Retina (tissue), 1 donor: ENCODE measurements around the gene HES6.

Source experiments
- DNase-seq: peaks from one replicate; pipeline ENCODE4 v3.0.0-alpha.2; 2016

The HES6 gene

GRCh38 chr2:238231251-238231793 is 8.5 kb downstream of the HES6 start:
- peak; percentile 87 for DNase-seq

GRCh38 chr2:238230699-238231098 is 9.1 kb downstream of the HES6 start:
- DNase-seq = no peak

- DNase-seq = no peak
These were observed 11.1 kb downstream of the HES6 start for GRCh38 chr2:238228700-238229099.

- DNase-seq = no peak
These were observed 12.2 kb downstream of the HES6 start for GRCh38 chr2:238227587-238228032.

GRCh38 chr2:238226698-238227586 is 12.9 kb downstream of the HES6 start:
- no peak for DNase-seq

- DNase-seq = no peak
These were observed 13.7 kb downstream of the HES6 start for GRCh38 chr2:238225911-238226697.

GRCh38 chr2:238225121-238225520 is 14.7 kb downstream of the HES6 start:
- no peak for DNase-seq

GRCh38 chr2:238224356-238225035 is 15.3 kb downstream of the HES6 start:
- DNase-seq = peak; percentile 30

GRCh38 chr2:238220892-238221521 is 18.8 kb downstream of the HES6 start:
- no peak for DNase-seq

- no peak for DNase-seq
These were observed 19.5 kb downstream of the HES6 start for GRCh38 chr2:238220274-238220891.

GRCh38 chr2:238216651-238217184 is 23.1 kb downstream of the HES6 start:
- peak; percentile 16 for DNase-seq

- DNase-seq = no peak
These were observed 32.8 kb downstream of the HES6 start for GRCh38 chr2:238207006-238207405.

- peak; percentile 87 for DNase-seq
These were observed 35.7 kb downstream of the HES6 start for GRCh38 chr2:238203973-238204683.

- DNase-seq = no peak
These were observed 36.5 kb downstream of the HES6 start, which contains the start of gene ILKAP for GRCh38 chr2:238203094-238203972. Gene ILKAP, minus strand, starts transcription at chr2:238203695. Its CDS starts 142 bp downstream, at chr2:238203553.

GRCh38 chr2:238202326-238203093 is 37.3 kb downstream of the HES6 start:
- peak; percentile 47 for DNase-seq

- no peak for DNase-seq
These were observed 49.4 kb downstream of the HES6 start for GRCh38 chr2:238190445-238190844.
